Measurements from ENCODE around the gene MYH4.

DNA sequence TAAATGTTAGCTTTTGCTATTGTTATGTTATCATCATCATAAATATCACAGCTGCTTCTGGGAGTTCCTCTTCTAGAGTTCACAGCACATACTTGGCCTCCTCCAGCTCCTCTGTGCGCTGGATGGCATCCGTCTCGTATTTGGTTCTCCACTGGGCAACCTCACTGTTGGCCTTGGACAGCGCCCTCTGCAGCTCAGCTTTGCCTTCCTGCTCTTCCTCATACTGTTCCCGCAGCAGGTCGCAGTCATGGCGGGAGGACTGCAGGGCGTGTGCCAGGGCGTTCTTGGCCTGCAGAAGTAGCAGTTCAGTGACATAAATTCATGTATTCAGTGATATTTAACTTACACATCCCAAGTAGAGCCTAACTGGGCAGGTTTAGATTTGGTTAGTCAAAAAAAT, 71.0 kb downstream of the MYH4 start:
- TF ChIP-seq, protein P1, sequence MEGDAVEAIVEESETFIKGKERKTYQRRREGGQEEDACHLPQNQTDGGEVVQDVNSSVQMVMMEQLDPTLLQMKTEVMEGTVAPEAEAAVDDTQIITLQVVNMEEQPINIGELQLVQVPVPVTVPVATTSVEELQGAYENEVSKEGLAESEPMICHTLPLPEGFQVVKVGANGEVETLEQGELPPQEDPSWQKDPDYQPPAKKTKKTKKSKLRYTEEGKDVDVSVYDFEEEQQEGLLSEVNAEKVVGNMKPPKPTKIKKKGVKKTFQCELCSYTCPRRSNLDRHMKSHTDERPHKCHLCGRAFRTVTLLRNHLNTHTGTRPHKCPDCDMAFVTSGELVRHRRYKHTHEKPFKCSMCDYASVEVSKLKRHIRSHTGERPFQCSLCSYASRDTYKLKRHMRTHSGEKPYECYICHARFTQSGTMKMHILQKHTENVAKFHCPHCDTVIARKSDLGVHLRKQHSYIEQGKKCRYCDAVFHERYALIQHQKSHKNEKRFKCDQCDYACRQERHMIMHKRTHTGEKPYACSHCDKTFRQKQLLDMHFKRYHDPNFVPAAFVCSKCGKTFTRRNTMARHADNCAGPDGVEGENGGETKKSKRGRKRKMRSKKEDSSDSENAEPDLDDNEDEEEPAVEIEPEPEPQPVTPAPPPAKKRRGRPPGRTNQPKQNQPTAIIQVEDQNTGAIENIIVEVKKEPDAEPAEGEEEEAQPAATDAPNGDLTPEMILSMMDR (IDR thresholded peaks at IDR 0.05; ENCODE audit: low read depth, low read length, poor library complexity, severe bottlenecking), result no peak
- TF ChIP-seq EZH2phosphoT487 (IDR thresholded peaks at IDR 0.05; ENCODE audit: borderline replicate concordance, low read length), result no peak

All from DOHH2 (cell line).